GM12878 (cell line): Measurements from ENCODE around the gene SPRY1.

Source experiments
- BACH1 ChIP-seq: fragments of 450-650 bp; IDR thresholded peaks from 2 replicates; pipeline ENCODE4 v1.6.1; 2017; ENCODE audit warnings: mild to moderate bottlenecking, borderline replicate concordance
- EZH2 ChIP-seq: IDR thresholded peaks from 2 replicates; pipeline ENCODE4 v1.6.1; 2012; ENCODE audit warnings: low read depth, mild to moderate bottlenecking, control low read depth, inconsistent platforms, low read length, borderline replicate concordance; ENCODE audit not compliant: control insufficient read depth
- FOXK2 ChIP-seq: fragments of 450-650 bp; IDR thresholded peaks from 2 replicates; pipeline ENCODE4 v1.6.1; 2017; ENCODE audit warnings: mild to moderate bottlenecking, moderate library complexity
- LARP7 ChIP-seq: fragments of 450-650 bp; IDR thresholded peaks from 2 replicates; pipeline ENCODE4 v1.6.1; 2017; ENCODE audit warnings: mild to moderate bottlenecking
- RAD51 ChIP-seq: fragments of 450-650 bp; IDR thresholded peaks from 2 replicates; pipeline ENCODE4 v1.6.1; 2016; ENCODE audit warnings: moderate library complexity, mild to moderate bottlenecking, inconsistent platforms
- SMC3 ChIP-seq: IDR thresholded peaks from 2 replicates; pipeline ENCODE4 v1.6.1; 2011; ENCODE audit warnings: low read length, improper control_type of control experiment, borderline replicate concordance
- TCF3 ChIP-seq: IDR thresholded peaks from 2 replicates; pipeline ENCODE4 v1.6.1; 2012; ENCODE audit warnings: low read depth, mild to moderate bottlenecking, low read length, borderline replicate concordance; ENCODE audit not compliant: insufficient read depth
- ZNF24 ChIP-seq: fragments of 450-650 bp; IDR thresholded peaks from 2 replicates; pipeline ENCODE4 v1.6.1; 2017; ENCODE audit warnings: antibody characterized with exemption, mild to moderate bottlenecking
- TF ChIP-seq, protein P1 (sequence below), 3 experiments: IDR thresholded peaks in 2 of 3; conservative IDR thresholded peaks in 1 of 3; 2 replicates each; pipeline ENCODE4 v1.5.1; 2011; ENCODE audit warnings: low read depth in 3 of 3, low read length in 3 of 3, mild to moderate bottlenecking in 3 of 3, control low read depth in 2 of 3, moderate library complexity in 2 of 3, inconsistent platforms in 1 of 3, mixed read lengths in 1 of 3; ENCODE audit not compliant: control insufficient read depth in 2 of 3, insufficient read depth in 1 of 3; ENCODE audit errors: extremely low read depth in 1 of 3

DNA sequence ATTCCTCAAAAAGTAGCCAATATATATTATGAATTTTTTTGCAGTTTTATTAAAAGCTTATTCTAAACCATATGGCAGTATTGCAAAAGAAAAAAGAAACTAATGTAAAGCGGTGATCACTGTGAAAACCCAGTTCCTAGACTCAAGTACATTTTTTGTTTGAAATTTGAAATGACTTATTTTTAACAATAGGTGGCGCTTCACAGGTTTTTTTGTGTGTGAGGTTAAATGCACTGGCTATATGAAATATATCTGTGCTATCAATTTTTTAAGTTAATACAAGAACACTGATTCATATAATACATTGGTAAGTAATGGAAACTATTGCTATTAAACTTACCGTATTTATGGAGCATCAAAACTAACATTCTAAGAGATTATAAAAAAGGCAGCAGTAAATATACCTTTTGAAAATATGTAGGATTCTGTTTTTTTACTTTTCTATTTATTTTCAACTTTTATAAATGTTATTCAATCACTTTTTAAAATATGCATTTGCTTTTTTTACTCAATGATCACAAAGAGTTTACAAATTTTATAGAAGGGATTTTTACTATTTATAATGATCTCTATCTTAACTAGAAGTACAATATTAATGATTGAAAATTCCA is 5.6 kb upstream of the SPRY1 start:
- TF ChIP-seq FOXK2 (no peak), TCF3 (no peak), LARP7 (no peak), SMC3 (peak; percentile 69; the same call in 1 of the 2 replicates), ZNF24 (no peak), EZH2 (no peak), BACH1 (no peak), RAD51 (no peak)
- TF ChIP-seq, protein P1, sequence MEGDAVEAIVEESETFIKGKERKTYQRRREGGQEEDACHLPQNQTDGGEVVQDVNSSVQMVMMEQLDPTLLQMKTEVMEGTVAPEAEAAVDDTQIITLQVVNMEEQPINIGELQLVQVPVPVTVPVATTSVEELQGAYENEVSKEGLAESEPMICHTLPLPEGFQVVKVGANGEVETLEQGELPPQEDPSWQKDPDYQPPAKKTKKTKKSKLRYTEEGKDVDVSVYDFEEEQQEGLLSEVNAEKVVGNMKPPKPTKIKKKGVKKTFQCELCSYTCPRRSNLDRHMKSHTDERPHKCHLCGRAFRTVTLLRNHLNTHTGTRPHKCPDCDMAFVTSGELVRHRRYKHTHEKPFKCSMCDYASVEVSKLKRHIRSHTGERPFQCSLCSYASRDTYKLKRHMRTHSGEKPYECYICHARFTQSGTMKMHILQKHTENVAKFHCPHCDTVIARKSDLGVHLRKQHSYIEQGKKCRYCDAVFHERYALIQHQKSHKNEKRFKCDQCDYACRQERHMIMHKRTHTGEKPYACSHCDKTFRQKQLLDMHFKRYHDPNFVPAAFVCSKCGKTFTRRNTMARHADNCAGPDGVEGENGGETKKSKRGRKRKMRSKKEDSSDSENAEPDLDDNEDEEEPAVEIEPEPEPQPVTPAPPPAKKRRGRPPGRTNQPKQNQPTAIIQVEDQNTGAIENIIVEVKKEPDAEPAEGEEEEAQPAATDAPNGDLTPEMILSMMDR (IDR thresholded peaks at IDR 0.05 in 2 of 3, conservative IDR thresholded peaks at IDR 0.05 in 1 of 3; ENCODE audit: control insufficient read depth in 2 of 3, extremely low read depth in 1 of 3, insufficient read depth in 1 of 3, low read depth in 3 of 3, low read length in 3 of 3), result peak; percentile 33 to 52 (median 46); a peak in 5 of 6 replicates
